Subcutaneous abdominal adipose tissue (tissue), 5 donors: ENCODE measurements around the gene C2orf72.

ENCODE experiments used
- H3K27ac ChIP-seq: one replicate; pipeline ENCODE4 v1.7.0; 2013; ENCODE audit warnings: low read depth, mild to moderate bottlenecking, inconsistent platforms, low read length, moderate library complexity
- H3K27me3 ChIP-seq, 5 donors: one replicate each; pipeline ENCODE4 v1.7.0; 2013; ENCODE audit warnings: low read length in 5 of 5, inconsistent platforms in 1 of 5; ENCODE audit not compliant: control insufficient read depth in 5 of 5, insufficient read depth in 4 of 5
- H3K36me3 ChIP-seq, 5 donors: one replicate each; pipeline ENCODE4 v1.7.0; 2013; ENCODE audit warnings: low read length in 5 of 5; ENCODE audit not compliant: control insufficient read depth in 5 of 5, insufficient read depth in 5 of 5
- H3K4me1 ChIP-seq, 5 donors: one replicate each; pipeline ENCODE4 v1.7.0; 2013; ENCODE audit warnings: low read length in 5 of 5, mild to moderate bottlenecking in 3 of 5, moderate library complexity in 1 of 5; ENCODE audit not compliant: control insufficient read depth in 5 of 5, insufficient read depth in 5 of 5
- H3K4me3 ChIP-seq, 5 donors: one replicate each; pipeline ENCODE4 v1.7.0; 2013; ENCODE audit warnings: low read length in 5 of 5, low read depth in 1 of 5
- H3K9ac ChIP-seq, 5 donors: one replicate each; pipeline ENCODE4 v1.7.0; 2013; ENCODE audit warnings: low read length in 5 of 5, mild to moderate bottlenecking in 4 of 5, moderate library complexity in 3 of 5
- H3K9me3 ChIP-seq, 5 donors: one replicate each; pipeline ENCODE4 v1.7.0; 2013; ENCODE audit warnings: low read length in 5 of 5; ENCODE audit not compliant: control insufficient read depth in 5 of 5
- donor health status: healthy.
- donor health status: healthy.
- donor health status: healthy.
- donor health status: healthy.
- donor health status: healthy.

The C2orf72 gene

GRCh38 chr2:231037202-231037730 lies at the start of gene C2orf72:
TSS of gene C2orf72 (plus strand) at chr2:231037523. CDS start at chr2:231037566, 43 bp downstream.
- peaks cover 9 to 48% (median 33%) of the 10 kb centered on the region in 5 donors for H3K27me3 ChIP-seq
- no peaks in the 10 kb centered on the region for H3K9me3 ChIP-seq
- peak within 1 kb of the TSS in 3 of 5 donors; percentile 11 to 41 (median 37) for H3K4me3 ChIP-seq
- no peak within 1 kb of the TSS for H3K9ac ChIP-seq
- no peaks in the 10 kb centered on the region for H3K36me3 ChIP-seq
- H3K4me1 ChIP-seq: peaks cover 0 to 8% (median 3%) of the 10 kb centered on the region in 5 donors
- H3K27ac ChIP-seq: no peak within 1 kb of the TSS

GRCh38 chr2:230989731-230990130 lies 47.6 kb upstream of the C2orf72 start:
- H3K4me3 ChIP-seq: no peak overlapping the region
- H3K9me3 ChIP-seq: no peaks in the 10 kb centered on the region
- no peaks in the 10 kb centered on the region for H3K36me3 ChIP-seq
- peaks cover 16 to 31% (median 22%) of the 10 kb centered on the region in 5 donors for H3K27me3 ChIP-seq
- H3K27ac ChIP-seq: no peak overlapping the region
- H3K9ac ChIP-seq: no peak overlapping the region
- peaks cover 0 to 5% (median 4%) of the 10 kb centered on the region in 5 donors for H3K4me1 ChIP-seq

- Histone ChIP-seq H3K36me3 (no peaks in the 10 kb centered on the region), H3K4me3 (no peak overlapping the region), H3K9ac (no peak overlapping the region), H3K27ac (no peak overlapping the region), H3K27me3 (peaks cover 16 to 31% (median 22%) of the 10 kb centered on the region in 5 donors), H3K9me3 (no peaks in the 10 kb centered on the region), H3K4me1 (peaks cover 0 to 5% (median 4%) of the 10 kb centered on the region in 5 donors)
Observed at GRCh38 chr2:230990131-230990898, 47.0 kb upstream of the C2orf72 start.

GRCh38 chr2:230990899-230991150 lies 46.5 kb upstream of the C2orf72 start:
- Histone ChIP-seq H3K36me3 (no peaks in the 10 kb centered on the region), H3K4me3 (no peak overlapping the region), H3K27ac (no peak overlapping the region), H3K4me1 (peaks cover 0 to 5% (median 4%) of the 10 kb centered on the region in 5 donors), H3K9ac (no peak overlapping the region), H3K27me3 (peaks cover 16 to 31% (median 22%) of the 10 kb centered on the region in 5 donors), H3K9me3 (no peaks in the 10 kb centered on the region)

GRCh38 chr2:230991598-230991997 lies 45.7 kb upstream of the C2orf72 start:
- peaks cover 16 to 34% (median 22%) of the 10 kb centered on the region in 5 donors for H3K27me3 ChIP-seq
- H3K9ac ChIP-seq: no peak overlapping the region
- H3K4me1 ChIP-seq: peaks cover 0 to 5% (median 4%) of the 10 kb centered on the region in 5 donors
- H3K36me3 ChIP-seq: no peaks in the 10 kb centered on the region
- no peaks in the 10 kb centered on the region for H3K9me3 ChIP-seq
- H3K4me3 ChIP-seq: no peak overlapping the region
- no peak overlapping the region for H3K27ac ChIP-seq

GRCh38 chr2:230995821-230996220 lies 41.5 kb upstream of the C2orf72 start, which contains the start of gene SPATA3:
TSS of gene SPATA3 (plus strand) at chr2:230996121. CDS start at chr2:230996234, 113 bp downstream.
- peaks cover 9 to 30% (median 18%) of the 10 kb centered on the region in 5 donors for H3K27me3 ChIP-seq
- H3K27ac ChIP-seq: no peak within 1 kb of the TSS
- no peak within 1 kb of the TSS for H3K9ac ChIP-seq
- no peak within 1 kb of the TSS for H3K4me3 ChIP-seq
- H3K36me3 ChIP-seq: no peaks in the 10 kb centered on the region
- H3K9me3 ChIP-seq: peaks cover 0 to 4% (median 2%) of the 10 kb centered on the region in 5 donors
- peaks cover 0 to 4% (median 0%) of the 10 kb centered on the region in 5 donors for H3K4me1 ChIP-seq

- peaks cover 0 to 4% (median 0%) of the 10 kb centered on the region in 5 donors for H3K4me1 ChIP-seq
- no peak overlapping the region for H3K27ac ChIP-seq
- H3K9ac ChIP-seq: no peak overlapping the region
- no peak overlapping the region for H3K4me3 ChIP-seq
- peaks cover 0 to 4% (median 2%) of the 10 kb centered on the region in 5 donors for H3K9me3 ChIP-seq
- no peaks in the 10 kb centered on the region for H3K36me3 ChIP-seq
- peaks cover 7 to 29% (median 15%) of the 10 kb centered on the region in 5 donors for H3K27me3 ChIP-seq
Observed at GRCh38 chr2:230996661-230997060, 40.7 kb upstream of the C2orf72 start.

- Histone ChIP-seq H3K36me3 (no peaks in the 10 kb centered on the region), H3K9ac (no peak overlapping the region), H3K4me3 (no peak overlapping the region), H3K4me1 (peaks cover 0 to 4% (median 0%) of the 10 kb centered on the region in 5 donors), H3K27ac (no peak overlapping the region), H3K9me3 (peaks cover 0 to 4% (median 2%) of the 10 kb centered on the region in 5 donors), H3K27me3 (peaks cover 9 to 26% (median 15%) of the 10 kb centered on the region in 5 donors)
Observed at GRCh38 chr2:230998882-230999281, 38.4 kb upstream of the C2orf72 start.

GRCh38 chr2:230999477-230999876 lies 37.8 kb upstream of the C2orf72 start:
- H3K9ac ChIP-seq: no peak overlapping the region
- H3K4me1 ChIP-seq: peaks cover 0 to 4% (median 0%) of the 10 kb centered on the region in 5 donors
- H3K27me3 ChIP-seq: peaks cover 9 to 26% (median 15%) of the 10 kb centered on the region in 5 donors

GRCh38 chr2:231000211-231000904 lies 37.0 kb upstream of the C2orf72 start:
- Histone ChIP-seq H3K27me3 (peaks cover 9 to 26% (median 15%) of the 10 kb centered on the region in 5 donors), H3K4me1 (peaks cover 0 to 4% (median 0%) of the 10 kb centered on the region in 5 donors), H3K9me3 (peaks cover 0 to 4% (median 2%) of the 10 kb centered on the region in 5 donors), H3K27ac (no peak overlapping the region), H3K36me3 (no peaks in the 10 kb centered on the region), H3K9ac (no peak overlapping the region), H3K4me3 (no peak overlapping the region)

More at GRCh38 chr2:230999477-230999876, 37.8 kb upstream of the C2orf72 start:
- peaks cover 0 to 4% (median 2%) of the 10 kb centered on the region in 5 donors for H3K9me3 ChIP-seq
- no peak overlapping the region for H3K4me3 ChIP-seq
- H3K36me3 ChIP-seq: no peaks in the 10 kb centered on the region
- no peak overlapping the region for H3K27ac ChIP-seq
